Renal cortical epithelial cell (primary cell): Measurements from ENCODE around the gene NPHP4. TPM values are rescaled to one million over a fixed set of nuclear protein-coding genes. Genes with fewer than 3 reads are reported as not detected.

Experiments
- DNase-seq: peaks from one replicate; pipeline ENCODE4 v3.0.0-alpha.2; 2011; ENCODE audit warnings: low read depth
- total RNA-seq: library from RNA; depleted of rRNA; stranded (reverse); fragments of >200 nt; gene quantifications from 2 replicates; pipeline ENCODE4 v1.2.3, GENCODE V29; 2014

Gene NPHP4
- total RNA-seq, 1 donor from 2014 or later, result 14.3 TPM

DNA sequence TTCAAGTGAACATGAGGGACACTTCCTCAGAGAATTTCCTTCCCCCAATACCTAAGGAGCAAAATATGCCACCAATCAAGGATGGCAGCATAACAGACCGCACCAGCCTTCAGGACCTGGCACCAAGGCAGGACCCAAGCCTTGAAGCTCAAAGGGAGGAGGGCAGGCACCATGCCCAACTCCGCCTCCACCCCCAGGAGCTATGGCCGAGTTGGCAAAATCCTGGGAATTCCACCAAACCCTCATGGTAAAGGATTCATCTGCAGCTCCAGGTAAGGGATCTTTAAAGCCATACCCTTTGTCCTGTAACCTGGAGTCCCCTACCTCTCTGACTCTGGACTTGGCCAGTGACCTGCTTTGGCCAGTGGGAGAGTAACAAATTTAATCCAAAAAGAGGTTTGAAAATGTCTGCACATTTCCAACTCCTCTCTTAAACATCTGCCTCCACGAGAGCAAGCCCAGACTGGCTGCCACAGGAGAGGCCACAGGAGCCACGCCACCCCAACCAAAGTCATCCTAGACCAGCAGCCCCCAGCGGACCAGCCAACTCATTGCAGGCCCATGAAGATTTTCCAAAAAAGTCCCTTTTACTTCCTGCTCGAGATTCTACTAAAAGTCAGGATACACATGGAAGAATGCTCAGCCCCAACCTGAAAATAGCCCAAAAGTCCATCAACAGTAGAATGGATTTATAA lies 41.9 kb downstream of the NPHP4 start:
- DNase-seq, result no peak

DNA sequence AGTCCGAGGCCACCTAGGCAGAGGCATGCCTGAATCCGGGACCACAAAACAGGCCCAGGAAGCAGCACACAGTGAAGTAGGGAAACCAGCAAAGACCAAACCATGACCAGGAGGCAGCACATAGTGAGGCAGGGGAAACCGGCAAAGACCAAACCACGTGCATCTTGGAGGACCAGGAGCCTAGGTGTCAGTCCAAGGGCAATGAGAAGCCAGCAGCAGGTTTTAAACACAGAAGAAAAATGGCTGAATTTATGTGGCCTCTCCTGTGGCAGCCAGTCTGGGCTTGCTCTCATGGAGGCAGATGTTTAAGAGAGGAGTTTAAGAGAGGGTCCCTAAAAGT lies 42.5 kb downstream of the NPHP4 start:
- no peak for DNase-seq

DNA sequence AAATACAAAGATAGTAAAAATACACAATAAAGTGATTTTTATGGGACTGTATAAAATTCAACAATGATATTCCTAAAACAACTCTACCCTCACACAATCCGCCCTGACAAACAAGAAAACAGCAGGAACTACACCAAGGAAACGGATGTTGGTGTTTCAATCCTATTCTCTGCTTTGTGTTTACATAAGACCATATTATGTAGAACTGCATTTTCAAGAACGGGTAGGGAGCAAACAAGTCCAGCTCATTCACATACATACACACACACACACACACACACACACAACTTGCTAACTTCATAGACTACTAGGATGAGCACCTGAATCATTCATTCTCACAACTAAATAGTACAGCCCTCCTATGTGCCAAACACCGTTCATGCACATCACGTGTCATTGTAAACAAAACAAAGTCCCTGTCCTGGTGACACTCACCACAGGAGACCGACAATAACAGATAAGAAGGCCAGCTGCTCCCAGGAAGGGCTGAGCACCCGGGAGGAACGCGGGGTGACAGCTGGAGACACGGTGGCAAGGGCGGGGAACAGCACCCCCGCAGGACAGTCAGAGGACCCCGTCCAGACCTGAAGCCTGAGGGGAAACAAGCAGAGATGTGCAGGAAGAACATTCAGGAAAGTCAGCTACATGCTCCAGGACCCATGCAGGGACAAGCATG lies 43.0 kb downstream of the NPHP4 start:
- no peak for DNase-seq

DNA sequence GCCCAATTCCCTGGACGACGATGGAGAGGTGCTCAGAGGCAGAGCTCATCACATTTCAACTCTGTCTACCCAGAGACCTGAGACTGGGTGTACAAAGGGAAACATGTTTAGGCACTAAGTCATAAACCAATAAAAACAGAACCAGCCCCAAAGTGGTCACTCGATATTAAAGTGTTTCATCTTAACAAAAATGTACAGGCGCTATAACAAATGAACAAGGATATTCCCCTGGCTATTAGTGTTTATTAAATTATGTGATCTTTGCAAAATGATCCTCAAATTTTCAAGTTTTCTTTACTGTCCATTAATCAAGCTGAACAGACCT lies 43.6 kb downstream of the NPHP4 start:
- no peak for DNase-seq

DNA sequence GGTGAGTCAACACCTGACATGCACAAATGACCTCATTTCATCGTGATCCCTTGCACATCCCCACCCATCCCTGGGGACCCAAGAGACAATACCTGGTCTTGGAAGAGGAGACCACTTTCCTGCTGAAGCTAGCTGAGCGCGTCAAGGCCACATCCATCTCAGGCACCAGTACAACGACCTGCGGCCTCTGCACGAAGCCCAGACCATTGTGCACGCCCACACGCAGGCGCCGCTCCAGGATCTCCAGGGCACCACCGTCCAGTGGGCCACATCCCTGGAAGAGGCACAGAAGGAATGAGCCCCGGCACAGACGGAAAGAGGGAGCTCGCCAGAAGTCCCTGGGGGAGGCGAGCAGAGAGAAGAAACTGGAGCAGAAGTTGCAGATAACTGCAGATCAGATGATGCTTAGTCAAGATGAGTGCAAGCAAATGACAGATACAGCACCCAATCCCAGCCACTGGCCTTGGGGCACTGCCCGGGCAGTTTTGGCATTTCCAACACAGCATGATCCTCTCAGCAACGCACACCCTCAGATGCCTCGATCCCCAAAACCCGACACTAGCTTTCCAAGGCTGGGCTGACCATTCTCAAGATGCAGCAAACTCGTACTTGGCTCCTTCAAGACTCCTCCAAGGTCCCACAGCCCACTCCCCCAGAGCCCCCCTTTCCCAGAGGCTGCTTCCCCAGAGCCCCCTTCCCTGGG lies 44.1 kb downstream of the NPHP4 start:
- DNase-seq, result no peak

DNA sequence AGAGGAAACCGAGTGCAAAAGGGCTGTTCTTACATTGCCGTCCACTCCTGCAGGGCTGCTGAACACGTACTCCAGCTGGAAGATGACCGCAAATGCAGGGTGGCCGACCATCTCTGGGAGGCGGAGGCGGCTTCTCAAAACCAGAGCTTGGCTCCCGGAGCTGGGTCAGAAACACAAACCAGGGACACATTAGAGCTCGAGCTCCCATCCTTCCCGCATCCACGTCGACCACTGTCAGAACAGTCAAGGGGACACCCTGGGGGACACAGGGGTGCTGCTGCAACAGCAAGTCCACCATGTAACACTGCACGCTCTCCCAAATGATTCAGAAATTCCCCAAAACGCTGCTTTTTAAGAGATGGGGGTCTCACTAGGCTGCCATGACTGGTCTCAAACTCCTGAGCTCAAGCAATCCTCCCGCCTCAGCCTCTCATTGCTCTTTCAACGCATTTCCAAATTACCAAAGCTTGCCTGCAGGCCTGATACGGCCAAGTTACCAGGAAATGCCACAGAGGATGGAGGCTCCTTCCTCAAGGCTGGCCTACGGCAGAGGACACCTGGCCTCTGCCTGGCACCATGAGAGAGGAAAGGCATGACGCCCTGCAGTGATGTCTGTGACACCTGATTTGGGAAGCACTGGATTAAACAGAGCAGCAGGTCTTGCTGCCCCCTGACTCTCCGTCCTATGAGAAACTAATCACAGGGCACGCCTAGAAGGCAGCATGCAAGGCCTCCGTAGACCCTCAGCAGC lies 45.0 kb downstream of the NPHP4 start:
- DNase-seq, result no peak

DNA sequence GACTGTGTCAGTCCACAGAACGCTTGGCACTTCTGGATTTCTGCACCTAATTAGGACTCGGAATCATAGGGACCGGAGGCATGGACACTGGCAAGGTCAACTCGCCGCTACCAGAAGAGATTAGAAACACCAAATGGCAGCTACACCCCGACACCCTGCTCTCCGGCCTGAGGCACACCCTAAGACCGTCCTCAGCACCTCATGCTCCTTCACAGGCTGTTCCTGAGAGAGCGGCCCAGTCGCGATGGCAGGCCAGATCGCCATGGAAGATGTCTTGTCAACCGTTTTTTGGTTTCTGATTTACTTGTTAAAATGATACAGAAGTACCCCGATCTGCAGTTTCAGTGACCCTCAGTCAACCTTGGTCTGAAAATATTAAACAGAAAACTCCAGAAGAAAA lies 46.8 kb downstream of the NPHP4 start:
- no peak for DNase-seq

DNA sequence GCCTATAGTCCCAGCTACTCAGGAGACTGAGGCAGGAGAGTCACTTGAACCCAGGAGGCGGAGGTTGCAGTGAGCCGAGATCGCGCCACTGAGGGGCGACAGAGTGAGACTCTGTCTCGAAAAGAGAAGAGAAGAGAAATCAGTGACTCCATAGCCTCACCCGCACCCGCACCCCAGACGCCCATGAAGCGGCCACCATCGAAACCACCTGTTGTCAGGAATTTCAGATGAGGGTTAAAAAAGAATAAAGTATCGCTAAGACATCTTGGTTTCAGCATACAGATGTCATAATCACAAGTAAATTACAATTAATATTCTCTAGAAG lies 47.4 kb downstream of the NPHP4 start:
- DNase-seq, result no peak

DNA sequence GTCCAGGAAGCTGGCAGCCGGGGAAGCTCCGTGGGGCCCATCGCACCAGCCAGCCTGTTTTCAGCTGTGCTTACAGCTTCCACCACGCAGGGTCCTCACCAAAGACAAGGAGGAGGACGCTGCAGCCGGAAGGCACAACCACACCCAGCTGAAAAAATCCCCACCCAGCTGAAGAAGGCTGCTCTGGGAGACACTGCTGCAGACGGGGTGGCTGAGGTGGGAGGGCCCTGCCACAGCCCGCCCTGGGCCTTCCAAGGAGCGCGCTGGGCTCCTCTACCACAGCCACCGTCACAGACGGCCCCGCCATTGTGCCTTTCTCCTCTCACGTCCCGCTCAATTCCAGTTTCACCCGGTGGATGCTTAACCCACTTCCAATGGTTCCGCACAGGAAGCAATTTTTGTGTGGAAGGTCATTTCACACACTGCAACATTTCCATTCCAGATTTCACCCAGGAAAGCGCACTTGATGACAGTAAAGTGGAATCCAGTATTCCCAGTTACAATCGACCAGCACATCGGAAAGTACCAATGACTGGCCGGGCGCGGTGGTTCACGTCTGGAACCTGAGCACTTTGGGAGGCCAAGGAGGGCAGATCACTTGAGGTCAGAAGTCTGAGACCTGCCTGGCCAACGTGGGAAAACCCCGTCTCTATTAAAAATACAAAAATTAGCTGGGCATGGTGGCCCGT lies 47.9 kb downstream of the NPHP4 start:
- DNase-seq, result no peak

DNA sequence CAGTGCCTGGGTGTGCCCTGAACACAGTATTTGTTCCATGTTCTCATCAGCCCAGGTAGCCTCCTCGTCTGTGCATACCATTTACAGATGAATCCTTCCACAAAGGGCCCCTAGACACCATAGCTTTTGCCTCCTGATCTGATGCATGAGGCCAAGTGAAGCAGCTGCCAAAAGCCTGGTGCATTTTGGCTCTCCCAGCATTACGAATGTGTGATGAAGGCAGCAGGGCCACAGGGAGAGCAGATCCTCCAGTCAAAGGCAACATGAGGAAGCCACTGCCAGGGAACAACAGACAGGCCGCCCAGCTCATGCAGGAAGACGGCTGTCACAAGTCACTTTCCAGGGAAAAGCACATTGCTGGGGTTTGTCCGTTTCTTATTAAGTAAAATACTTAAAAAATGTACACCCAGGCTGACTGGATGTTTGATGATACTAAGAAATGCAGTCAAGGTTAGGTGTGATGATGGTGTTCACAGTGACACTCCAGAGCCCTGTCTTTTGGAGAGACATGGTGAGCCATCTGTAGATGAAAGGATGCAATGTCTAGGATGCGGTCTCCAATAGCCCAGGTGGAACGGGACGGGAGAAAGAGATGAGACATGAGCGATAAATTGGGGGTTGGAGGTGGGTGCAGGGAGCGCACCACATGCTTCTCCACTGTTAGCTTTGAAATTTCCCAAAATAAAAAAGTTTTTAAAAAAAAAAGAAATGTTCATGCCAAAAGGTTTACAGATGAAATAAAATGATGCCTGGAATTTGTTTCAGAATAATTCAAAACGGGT lies 48.7 kb downstream of the NPHP4 start:
- no peak for DNase-seq

DNA sequence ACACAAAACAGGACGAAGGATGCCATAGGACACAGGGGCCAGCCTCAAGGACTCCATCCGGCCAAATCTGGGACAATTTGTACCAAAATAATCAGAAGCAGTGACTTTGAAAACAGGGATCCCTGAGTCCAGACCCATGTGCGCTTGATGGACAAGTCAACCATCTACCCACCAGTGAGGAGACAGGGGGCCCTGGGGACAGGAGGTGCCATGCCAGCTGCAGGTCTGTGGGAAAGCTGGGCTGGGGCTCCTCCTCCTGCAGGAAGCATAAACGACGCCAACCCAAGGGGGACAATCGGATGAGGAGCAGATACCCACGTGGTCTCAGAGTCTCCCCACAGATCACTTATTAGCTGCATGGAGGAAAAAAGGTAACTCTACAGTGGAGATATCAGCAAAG lies 50.6 kb downstream of the NPHP4 start:
- DNase-seq, result no peak

DNA sequence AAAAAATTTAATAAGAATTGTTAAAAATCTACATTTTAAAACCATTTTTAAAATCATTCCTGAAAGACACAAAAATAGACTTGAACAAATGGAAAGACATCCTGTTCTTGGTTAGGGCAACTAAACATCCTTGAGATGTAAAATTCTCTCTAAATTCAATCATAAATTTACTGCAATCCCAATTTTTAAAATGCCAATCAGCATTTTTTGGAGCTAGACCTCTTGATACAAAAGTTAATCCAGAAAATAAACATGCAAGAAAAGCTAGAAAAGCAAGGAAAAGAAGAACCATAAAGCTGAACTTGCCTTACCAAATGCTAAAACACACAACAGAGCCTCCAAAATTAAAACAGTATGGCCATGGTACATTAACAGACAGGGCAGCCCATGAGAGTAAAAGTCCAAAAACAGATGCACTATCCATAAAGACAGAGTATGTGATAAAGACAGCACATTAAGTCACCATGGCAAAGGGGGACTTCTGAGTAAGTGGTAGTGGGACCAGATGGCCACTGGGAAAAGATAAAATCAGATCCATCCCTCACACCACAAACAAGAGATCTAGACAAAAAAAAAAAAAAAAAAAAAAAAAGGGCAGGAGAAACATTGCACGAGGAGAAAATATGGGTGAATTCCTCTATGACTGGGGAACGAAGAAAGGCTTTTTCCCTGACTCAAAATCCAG lies 51.4 kb downstream of the NPHP4 start:
- DNase-seq, result no peak

DNA sequence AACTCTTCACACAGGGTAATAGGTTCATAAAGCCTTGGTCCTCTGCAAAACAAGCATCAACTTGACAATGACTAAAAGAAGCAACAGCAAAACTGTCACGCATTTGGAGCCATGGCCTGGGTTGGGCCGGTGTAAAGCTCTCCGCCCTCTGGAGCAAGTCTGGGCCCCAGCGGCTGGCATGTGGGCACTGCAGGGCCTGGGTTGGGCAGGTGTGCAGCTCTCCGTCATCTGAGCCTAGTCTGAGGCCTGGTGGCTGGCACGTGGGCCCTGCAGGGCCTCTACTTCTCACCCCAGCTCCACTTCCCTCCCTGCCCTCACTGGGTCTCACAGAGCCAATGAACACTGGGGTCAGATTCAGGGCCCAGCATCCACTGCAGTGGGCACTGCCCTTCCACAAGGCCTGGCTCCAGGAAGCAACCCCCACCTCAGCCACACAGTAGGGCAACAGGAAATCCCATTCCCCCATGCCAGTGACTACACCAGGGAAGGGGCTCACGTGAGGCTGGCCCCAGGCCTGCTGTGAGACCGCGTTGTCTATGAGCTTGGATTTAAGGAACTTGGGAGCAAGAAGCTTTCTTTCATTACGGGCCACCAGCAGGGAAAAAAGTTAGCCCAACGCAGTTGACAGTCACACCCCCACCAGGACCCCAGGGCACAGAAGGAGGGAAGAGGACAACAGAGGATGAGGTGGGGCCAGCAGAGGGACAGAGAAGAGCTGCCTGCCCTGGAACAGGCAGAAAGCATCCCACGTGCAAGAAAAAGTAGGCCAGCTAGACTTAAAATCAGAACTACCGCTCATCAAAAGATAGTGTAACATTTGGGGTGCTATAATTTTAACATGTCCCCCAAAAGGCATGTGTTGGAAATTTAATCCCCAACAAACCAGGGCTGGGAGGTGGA lies 52.7 kb downstream of the NPHP4 start:
- no peak for DNase-seq

DNA sequence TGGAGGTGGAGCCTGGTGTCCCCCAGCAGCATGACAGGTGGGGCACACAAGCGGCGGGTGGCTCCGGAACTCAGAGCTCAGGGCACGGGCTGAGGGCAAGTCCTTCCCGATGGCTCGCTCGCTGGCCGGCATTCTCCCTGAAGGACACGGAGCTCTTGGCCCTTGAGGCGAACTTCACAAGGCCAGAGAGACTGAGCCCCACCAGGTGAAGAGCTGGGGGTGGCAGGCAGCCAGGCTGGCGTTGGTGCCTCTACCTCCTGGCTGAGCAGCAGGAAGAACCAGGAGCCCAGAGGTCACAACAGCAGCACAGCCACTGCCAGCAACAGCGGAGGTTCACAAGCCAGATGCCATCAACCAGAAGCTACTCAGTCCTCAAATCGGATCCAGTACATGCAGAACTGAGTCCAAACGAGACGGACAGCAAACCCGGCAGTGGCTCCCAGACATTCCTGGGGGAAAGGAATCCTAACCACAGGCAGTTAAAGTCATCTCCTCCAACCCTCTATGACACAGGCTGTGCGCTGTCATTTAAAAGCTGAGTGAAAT lies 54.1 kb downstream of the NPHP4 start:
- DNase-seq, result no peak

DNA sequence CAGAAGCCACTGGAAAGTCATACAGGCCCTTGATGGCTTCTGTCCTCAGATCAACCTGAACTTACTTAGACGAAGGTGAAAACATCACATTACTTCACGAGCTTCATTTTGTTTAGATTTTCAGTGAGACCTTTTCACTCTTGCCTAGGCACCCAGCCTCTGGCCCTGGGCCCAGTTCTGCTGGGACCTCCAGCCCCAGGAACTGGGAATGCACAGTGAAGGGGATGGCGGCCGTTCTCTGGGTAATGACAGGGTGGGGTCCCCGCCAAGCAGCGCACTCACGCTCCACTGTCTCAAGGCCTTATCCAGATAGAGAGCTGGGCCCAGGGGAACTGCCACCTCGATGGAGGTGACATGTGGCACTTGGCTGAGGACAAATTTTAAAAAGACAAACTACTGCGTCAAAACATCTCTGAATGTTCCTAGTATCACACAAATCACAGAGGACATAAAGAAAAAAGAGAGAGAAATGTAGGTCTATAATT lies 54.8 kb downstream of the NPHP4 start:
- no peak for DNase-seq

DNA sequence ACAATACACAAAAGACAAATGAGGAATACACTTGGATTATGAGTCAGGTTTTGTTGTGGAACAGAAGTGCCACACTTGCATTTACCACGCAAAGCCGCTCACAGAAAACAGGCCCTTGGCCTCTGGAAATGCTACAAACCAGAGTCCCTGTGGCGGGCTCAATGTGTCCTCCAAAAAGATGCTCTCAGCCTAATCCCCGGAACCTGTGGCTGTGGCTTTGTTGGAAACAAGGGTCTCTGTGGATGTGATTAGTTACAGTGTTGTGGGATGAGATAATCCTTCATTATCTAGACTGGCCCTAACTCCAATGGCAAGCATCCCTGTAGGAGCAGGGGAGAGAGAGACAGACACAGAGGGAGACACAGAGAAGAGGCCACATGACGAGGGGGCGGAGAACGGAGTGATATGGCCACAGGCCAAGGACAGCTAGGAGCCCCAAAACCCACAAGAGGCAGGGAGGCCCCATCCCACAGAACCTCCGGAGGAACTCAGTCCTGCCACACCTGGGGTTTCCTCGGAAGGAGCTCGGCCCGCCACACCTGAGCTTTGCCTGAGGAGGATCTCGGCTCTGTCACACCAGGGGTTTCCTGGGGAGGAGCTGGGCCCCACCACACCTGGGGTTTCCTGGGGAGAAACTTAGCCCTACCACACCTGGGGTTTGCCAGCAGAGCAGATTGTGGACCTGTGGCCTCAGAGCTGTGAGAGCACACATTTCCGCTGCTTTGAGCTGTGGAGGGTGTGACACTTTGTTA lies 55.4 kb downstream of the NPHP4 start:
- no peak for DNase-seq

DNA sequence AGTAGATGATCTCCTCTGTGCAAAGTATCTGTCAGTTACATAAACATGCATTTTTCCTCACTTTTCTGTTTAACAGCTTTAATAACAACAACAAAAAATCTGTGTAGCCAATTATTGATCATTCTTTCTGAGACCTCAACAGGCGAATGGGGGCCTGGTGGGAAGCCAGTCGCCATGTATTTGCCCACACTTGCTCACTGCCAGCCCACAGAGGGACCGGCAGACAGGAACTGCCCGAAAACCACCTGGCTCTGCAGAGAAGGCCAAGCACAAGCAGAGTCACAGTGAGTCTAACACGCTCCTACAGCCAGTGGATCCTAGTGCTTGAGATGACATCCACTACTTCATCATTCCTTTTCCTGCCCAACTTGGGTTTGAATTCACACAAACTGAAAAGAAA lies 56.1 kb downstream of the NPHP4 start:
- no peak for DNase-seq

DNA sequence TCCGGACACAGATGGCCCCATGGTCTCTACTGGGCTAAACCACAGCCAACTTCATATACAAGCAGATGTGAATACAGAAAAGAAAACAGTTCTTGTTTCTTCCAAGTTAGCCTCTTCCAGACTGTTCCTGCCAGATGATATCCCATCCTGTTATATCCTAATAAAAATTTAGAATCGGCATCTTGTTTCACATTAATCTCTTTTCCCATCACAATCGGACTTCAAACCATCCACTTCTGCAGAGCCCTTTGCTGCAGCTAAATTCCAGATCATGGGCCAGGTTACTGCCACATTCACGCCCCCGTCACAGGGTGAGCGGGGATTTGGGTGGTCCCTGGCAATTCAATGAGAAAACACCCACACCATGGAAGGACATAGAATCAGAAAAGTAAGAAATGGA lies 57.2 kb downstream of the NPHP4 start:
- no peak for DNase-seq
